Stimulated activated CD4-positive, alpha-beta T cell treated with anti-CD3 and anti-CD28 coated beads, Interleukin-15, amount 100 ng/mL, for 1 hour (primary cell): Measurements from ENCODE around the gene HCRTR1.
"Not testable (repeated sequence)": the region's sequence is repeated elsewhere in the genome, so short reads cannot be mapped to it uniquely, and the experiment has no call there.

Experiments
- DNase-seq, 2 donors: peaks; one replicate each; pipeline ENCODE4 v3.0.0-alpha.2; 2020; ENCODE audit warnings: low read depth in 1 of 2, low spot score in 1 of 2

The HCRTR1 gene

GRCh38 chr1:31581821-31582810 is 35.4 kb upstream of the HCRTR1 start:
- no peak for DNase-seq

GRCh38 chr1:31583082-31583994 is 34.2 kb upstream of the HCRTR1 start:
- DNase-seq, result no peak

GRCh38 chr1:31583995-31584868 is 33.3 kb upstream of the HCRTR1 start:
- no peak for DNase-seq

GRCh38 chr1:31584869-31585735 is 32.4 kb upstream of the HCRTR1 start:
- DNase-seq, result no peak

- no peak for DNase-seq
These were observed 31.6 kb upstream of the HCRTR1 start for GRCh38 chr1:31585736-31586365.

GRCh38 chr1:31586376-31587327 is 30.8 kb upstream of the HCRTR1 start:
- no peak for DNase-seq

GRCh38 chr1:31587328-31587699 is 30.2 kb upstream of the HCRTR1 start:
- DNase-seq, result not testable (repeated sequence)

GRCh38 chr1:31587720-31588423 is 29.6 kb upstream of the HCRTR1 start:
- DNase-seq, result peak in 1 of 2 donors; percentile 27

- DNase-seq, result no peak
These were observed 28.6 kb upstream of the HCRTR1 start for GRCh38 chr1:31588751-31589515.

GRCh38 chr1:31591425-31592093 is 25.9 kb upstream of the HCRTR1 start:
- DNase-seq, result no peak

GRCh38 chr1:31592132-31592531 is 25.4 kb upstream of the HCRTR1 start:
- no peak for DNase-seq

- DNase-seq, result no peak
These were observed 24.3 kb upstream of the HCRTR1 start for GRCh38 chr1:31593136-31593665.

GRCh38 chr1:31593770-31594632 is 23.5 kb upstream of the HCRTR1 start:
- DNase-seq, result peak in 1 of 2 donors; percentile 52

- DNase-seq, result no peak
These were observed 21.4 kb upstream of the HCRTR1 start for GRCh38 chr1:31595836-31596736.
